ENCODE measurements around the gene ASIC1.
A peak's percentile ranks its signal among the peaks of the same experiment; 100 is the strongest.
"Not testable (repeated sequence)": the region's sequence is repeated elsewhere in the genome, so short reads cannot be mapped to it uniquely, and the experiment has no call there.

The ASIC1 gene

GRCh38 chr12:50025187-50026059, 32.0 kb upstream of the ASIC1 start, which contains the start of gene RACGAP1:
Gene RACGAP1, minus strand, starts transcription at chr12:50025494. Its CDS starts 8,779 bp downstream, at chr12:50016715.
- peak; percentile 99 for DNase-seq (ENCODE audit: low read depth in 2 of 2)
- TF ChIP-seq CTCF (IDR thresholded peaks at IDR 0.05; ENCODE audit: low read depth, low read length), result no peak
- H3K4me3 ChIP-seq (replicated peaks in 1 of 2; ENCODE audit: low read depth in 2 of 2, low read length in 2 of 2), result peak within 1 kb of the TSS; percentile 91 to 94

- no peak for TF ChIP-seq CTCF (IDR thresholded peaks at IDR 0.05; ENCODE audit: low read depth, low read length)
- DNase-seq (ENCODE audit: low read depth in 2 of 2), result no peak
- H3K4me3 ChIP-seq (replicated peaks in 1 of 2; ENCODE audit: low read depth in 2 of 2, low read length in 2 of 2), result no peak overlapping the region
These were observed 30.7 kb upstream of the ASIC1 start for GRCh38 chr12:50026691-50027090.

GRCh38 chr12:50030449-50030848, 26.9 kb upstream of the ASIC1 start:
- DNase-seq (ENCODE audit: low read depth in 2 of 2); H3K4me3 ChIP-seq (replicated peaks in 1 of 2; ENCODE audit: low read depth in 2 of 2, low read length in 2 of 2): not testable (repeated sequence)

GRCh38 chr12:50032515-50032853, 24.9 kb upstream of the ASIC1 start:
- no peak for DNase-seq (ENCODE audit: low read depth in 2 of 2)
- TF ChIP-seq CTCF (IDR thresholded peaks at IDR 0.05; ENCODE audit: low read depth, low read length), result no peak
- H3K4me3 ChIP-seq (replicated peaks in 1 of 2; ENCODE audit: low read depth in 2 of 2, low read length in 2 of 2), result peak overlapping the region; percentile 18 to 21

- DNase-seq (ENCODE audit: low read depth in 2 of 2), result no peak
- H3K4me3 ChIP-seq (replicated peaks in 1 of 2; ENCODE audit: low read depth in 2 of 2, low read length in 2 of 2), result peak overlapping the region; percentile 18 to 21
- TF ChIP-seq CTCF (IDR thresholded peaks at IDR 0.05; ENCODE audit: low read depth, low read length), result no peak
These were observed 24.4 kb upstream of the ASIC1 start for GRCh38 chr12:50032854-50033581.

- no peak for TF ChIP-seq CTCF (IDR thresholded peaks at IDR 0.05; ENCODE audit: low read depth, low read length)
- H3K4me3 ChIP-seq (replicated peaks in 1 of 2; ENCODE audit: low read depth in 2 of 2, low read length in 2 of 2), result no peak overlapping the region
- DNase-seq (ENCODE audit: low read depth in 2 of 2), result no peak
These were observed 19.1 kb upstream of the ASIC1 start for GRCh38 chr12:50038336-50038735.

- TF ChIP-seq CTCF (IDR thresholded peaks at IDR 0.05; ENCODE audit: low read depth, low read length), result peak; percentile 95
- no peak overlapping the region for H3K4me3 ChIP-seq (replicated peaks in 1 of 2; ENCODE audit: low read depth in 2 of 2, low read length in 2 of 2)
- peak; percentile 80 to 84 for DNase-seq (ENCODE audit: low read depth in 2 of 2)
These were observed 18.1 kb upstream of the ASIC1 start for GRCh38 chr12:50039151-50039835.
